Panc1 (cell line): ENCODE data around the gene KRT8. TPM values are rescaled to one million over a fixed set of nuclear protein-coding genes. Genes with fewer than 3 reads are reported as not detected.
A peak's percentile ranks its signal among the peaks of the same experiment; 100 is the strongest.

Source experiments
- ATAC-seq: fragments of 200-7000 bp; cut with Tn5 transposase; 2 replicates; pipeline ENCODE4 v1.9.1; 2020; ENCODE audit warnings: mild to moderate bottlenecking, moderate library complexity
- BruUV-seq: library from RNA; stranded (reverse); fragments of 400-500 nt; replicated peaks from 2 replicates; lab custom pipeline; 2021; lab: Mats Ljungman, UMichigan
- CTCF ChIA-PET: fragments of 300-600 bp; sonication (Branson Sonifier 250); formaldehyde crosslinking; loops from one replicate; lab custom pipeline; 2022; ENCODE audit warnings: antibody characterized with exemption; lab: Charles Lee
- POLR2A ChIA-PET: fragments of 300-600 bp; sonication (Branson Sonifier 250); formaldehyde crosslinking; loops from one replicate; lab custom pipeline; 2022; ENCODE audit warnings: antibody characterized with exemption; lab: Charles Lee
- DNase-seq: peaks from one replicate; pipeline ENCODE4 v3.0.0-alpha.2; 2010; ENCODE audit warnings: low read depth, low spot score
- H3K27ac ChIP-seq: 2 replicates; pipeline ENCODE4 v1.5.1; 2011; ENCODE audit warnings: mild to moderate bottlenecking, low read length, inconsistent platforms
- H3K27me3 ChIP-seq: fragments of 200-500 bp; sonication (Bioruptor generic); 2 replicates; pipeline ENCODE4 v1.6.0; 2014; ENCODE audit warnings: low read length, inconsistent platforms; ENCODE audit not compliant: control insufficient read depth, insufficient read depth
- H3K36me3 ChIP-seq: fragments of 200-500 bp; sonication (Bioruptor generic); 2 replicates; pipeline ENCODE4 v1.5.1; 2014; ENCODE audit warnings: inconsistent platforms, mild to moderate bottlenecking, low read length, moderate library complexity; ENCODE audit not compliant: control insufficient read depth, insufficient read depth
- H3K4me1 ChIP-seq: 2 replicates; pipeline ENCODE4 v1.5.1; 2011; ENCODE audit warnings: inconsistent platforms, mild to moderate bottlenecking, low read length, moderate library complexity; ENCODE audit not compliant: control insufficient read depth, insufficient read depth
- H3K4me3 ChIP-seq, 2 experiments: 2 replicates each; pipeline ENCODE4 v1.5.1; 2011 to 2012; ENCODE audit warnings: low read depth in 2 of 2, low read length in 2 of 2, mild to moderate bottlenecking in 2 of 2, inconsistent platforms in 1 of 2, moderate library complexity in 1 of 2
- H3K9me3 ChIP-seq: fragments of 200-500 bp; sonication (Bioruptor generic); 2 replicates; pipeline ENCODE4 v1.5.1; 2014; ENCODE audit warnings: low read depth, mild to moderate bottlenecking, inconsistent platforms, low read length, moderate library complexity; ENCODE audit not compliant: control insufficient read depth, insufficient read depth
- CTCF ChIP-seq: fragments of 450-650 bp; IDR thresholded peaks from 2 replicates; pipeline ENCODE4 v1.5.1; 2017; ENCODE audit warnings: mild to moderate bottlenecking
- POLR2AphosphoS5 ChIP-seq: IDR thresholded peaks from 2 replicates; pipeline ENCODE4 v1.6.1; 2012; ENCODE audit warnings: mild to moderate bottlenecking, low read depth, low read length, moderate library complexity
- REST ChIP-seq, 2 experiments: IDR thresholded peaks; 2 replicates each; pipeline ENCODE4 v1.6.1; 2011 to 2012; ENCODE audit warnings: low read depth in 2 of 2, control low read depth in 1 of 2, low read length in 1 of 2, mild to moderate bottlenecking in 1 of 2, moderate library complexity in 1 of 2; ENCODE audit not compliant: insufficient read depth in 1 of 2
- SIN3A ChIP-seq: IDR thresholded peaks from 2 replicates; pipeline ENCODE4 v1.6.1; 2012; ENCODE audit warnings: low read depth, mild to moderate bottlenecking, low read length, moderate library complexity, borderline replicate concordance; ENCODE audit not compliant: insufficient read depth
- TCF7L2 ChIP-seq: IDR thresholded peaks from 2 replicates; pipeline ENCODE4 v1.6.1; 2011; ENCODE audit warnings: mild to moderate bottlenecking, low read depth, low read length, inconsistent platforms
- in situ Hi-C: cut with HindIII; loops from 2 replicates; pipeline ENCODE4 v1.10.0; 2016; ENCODE audit warnings: low sequenced_read_pairs, low pct_unique_long_range_greater_than_20kb
- intact Hi-C: fragments of 100-400 bp; cut with micrococcal nuclease; formaldehyde crosslinking; loops from one replicate; pipeline ENCODE4 v1.10.0; 2022; ENCODE audit not compliant: unreplicated experiment
- total RNA-seq: library from RNA; stranded (reverse); gene quantifications from one replicate; pipeline ENCODE4 v1.2.1, GENCODE V29; 2021; ENCODE audit not compliant: unreplicated experiment

Gene KRT8
- total RNA-seq, 1 experiment from 2014 or later = 6,125 TPM

GRCh38 chr12:52950553-52950952 lies 45.7 kb upstream of the KRT8 start:
- Histone ChIP-seq H3K27ac (peak overlapping the region; percentile 98), H3K9me3 (no peaks in the 10 kb centered on the region), H3K4me3 (peak overlapping the region; percentile 81 to 100), H3K4me1 (peaks cover 46% of the 10 kb centered on the region), H3K36me3 (peaks cover 10% of the 10 kb centered on the region), H3K27me3 (no peaks in the 10 kb centered on the region)
- in situ Hi-C loops (no loop called here), intact Hi-C loops (loop anchor here (2.0 kb wide), 1 partner anchor 46 kb away; the partner anchor contains the start of gene KRT8)
- ChIA-PET CTCF (interaction anchor here (1.5 kb wide), 1 partner anchor 51 kb away, joined by 4 read pairs; no protein-coding TSS in a partner anchor), POLR2A (interaction anchor here (1.0 to 2.5 kb wide), 4 partner anchors 24 to 46 kb away, joined by 3 to 12 read pairs (median 7); partner anchors contain the start of gene KRT8)
- BruUV-seq = TSS peak; percentile 84
- no peak for ATAC-seq
- no peak for DNase-seq
- TF ChIP-seq TCF7L2 = no peak
- TF ChIP-seq REST (IDR thresholded peaks at IDR 0.05; ENCODE audit: insufficient read depth in 1 of 2, low read depth in 2 of 2, low read length in 1 of 2) = no peak
- no peak for TF ChIP-seq POLR2AphosphoS5
- no peak for TF ChIP-seq CTCF
- TF ChIP-seq SIN3A = no peak

- Histone ChIP-seq H3K27ac (peak overlapping the region; percentile 98), H3K4me3 (peak overlapping the region; percentile 81 to 100), H3K4me1 (peaks cover 55% of the 10 kb centered on the region), H3K9me3 (no peaks in the 10 kb centered on the region), H3K36me3 (peaks cover 10% of the 10 kb centered on the region), H3K27me3 (no peaks in the 10 kb centered on the region)
- in situ Hi-C loops (no loop called here), intact Hi-C loops (loop anchor here (2.0 kb wide), 1 partner anchor 45 kb away; the partner anchor contains the start of gene KRT8)
- POLR2A ChIA-PET = interaction anchor here (0.6 to 2.5 kb wide), 11 partner anchors 9 to 54 kb away, joined by 3 to 13 read pairs (median 4); partner anchors contain the start of gene KRT8
- TF ChIP-seq TCF7L2 (no peak), CTCF (no peak), POLR2AphosphoS5 (peak; percentile 73; the same call in 1 of the 2 replicates), REST (IDR thresholded peaks at IDR 0.05; ENCODE audit: insufficient read depth in 1 of 2, low read depth in 2 of 2, low read length in 1 of 2) (peak in 1 of 2 experiments; percentile 7; a peak in 1 of 4 replicates), SIN3A (no peak)
- DNase-seq (peak; percentile 90), ATAC-seq (peak; percentile 64)
- CTCF ChIA-PET = interaction anchor here (0.5 to 1.3 kb wide), 3 partner anchors 21 to 65 kb away, joined by 4 to 14 read pairs (median 4); partner anchors contain the start of gene KRT8
- TSS peak; percentile 92 for BruUV-seq
Observed at GRCh38 chr12:52949413-52950331, 44.8 kb upstream of the KRT8 start.
